Thymus (tissue), 11 donors: ENCODE data around the gene CEP41. TPM values are rescaled to one million over a fixed set of nuclear protein-coding genes. Genes with fewer than 3 reads are reported as not detected.
A peak's percentile ranks its signal among the peaks of the same experiment; 100 is the strongest.

Source experiments
- DNase-seq, 9 donors: peaks; one replicate each; pipeline ENCODE4 v3.0.0-alpha.2; 2013; ENCODE audit warnings: low spot score in 9 of 9, low read depth in 6 of 9, missing footprints in 1 of 9
- H3K27ac ChIP-seq, 2 donors: one replicate each; pipeline ENCODE4 v1.5.1; 2013; ENCODE audit warnings: control low read depth in 1 of 2, low read depth in 1 of 2, low read length in 1 of 2, mild to moderate bottlenecking in 1 of 2, moderate library complexity in 1 of 2
- H3K27me3 ChIP-seq, 2 donors: one replicate each; pipeline ENCODE4 v1.5.1; 2013; ENCODE audit warnings: low read length in 1 of 2; ENCODE audit not compliant: control insufficient read depth in 2 of 2, insufficient read depth in 1 of 2
- H3K36me3 ChIP-seq, 2 donors: one replicate each; pipeline ENCODE4 v1.5.1; 2013; ENCODE audit warnings: low read length in 1 of 2, mild to moderate bottlenecking in 1 of 2, moderate library complexity in 1 of 2; ENCODE audit not compliant: control insufficient read depth in 2 of 2, insufficient read depth in 2 of 2
- H3K4me1 ChIP-seq, 2 donors: one replicate each; pipeline ENCODE4 v1.5.1; 2013; ENCODE audit warnings: low read length in 2 of 2; ENCODE audit not compliant: control insufficient read depth in 2 of 2, insufficient read depth in 2 of 2
- H3K4me3 ChIP-seq, 2 donors: one replicate each; pipeline ENCODE4 v1.5.1; 2013; ENCODE audit warnings: low read length in 2 of 2, control low read depth in 1 of 2, mild to moderate bottlenecking in 1 of 2
- H3K9me3 ChIP-seq, 2 donors: one replicate each; pipeline ENCODE4 v1.5.1; 2013; ENCODE audit warnings: low read length in 1 of 2, mild to moderate bottlenecking in 1 of 2; ENCODE audit not compliant: control insufficient read depth in 2 of 2, insufficient read depth in 1 of 2
- WGBS: extraction: QIAGEN DNeasy Blood & Tissue Kit; methylation state at CpG from one replicate; pipeline ENCODE4 v1.1.7; 2013; 5-methylcytosine and 5-hydroxymethylcytosine counted together
- polyA plus RNA-seq: library from polyadenylated mRNA; stranded (reverse); fragments of 200-250 nt; gene quantifications from one replicate; pipeline ENCODE4 v1.2.3, GENCODE V29; 2013
- total RNA-seq: library from RNA; stranded (reverse); fragments of 120-200 nt; gene quantifications from one replicate; pipeline ENCODE4 v1.2.4, GENCODE V29; 2013
- donor health status: healthy.

The CEP41 gene
- total and polyA plus RNA-seq, 2 donors: 11.2 to 15.7 TPM

DNA sequence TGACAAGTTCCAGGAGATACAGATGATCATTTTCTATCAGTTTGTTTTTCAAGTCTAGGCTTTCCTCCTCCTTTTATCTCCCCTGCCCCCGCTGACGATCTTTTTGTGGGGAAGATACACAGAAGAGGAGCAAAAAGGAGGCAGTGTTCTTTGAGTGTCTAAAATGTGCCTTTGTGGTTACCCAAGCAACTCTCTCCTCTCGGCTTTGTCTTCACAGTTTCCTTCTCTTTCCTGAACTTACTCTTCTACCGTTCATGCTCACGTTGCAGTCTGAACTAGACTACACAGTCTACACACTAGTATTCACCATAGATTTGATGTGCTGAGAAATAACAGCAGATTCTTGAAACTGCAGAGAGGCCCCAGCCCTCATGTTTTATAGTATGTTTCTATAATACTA is 23.6 kb downstream of the CEP41 start:
- peak overlapping the region; percentile 81 to 88 for H3K27ac ChIP-seq
- WGBS: 7% methylated on average over 5 of the region's 5 CpGs
- no peaks in the 10 kb centered on the region for H3K27me3 ChIP-seq
- H3K4me1 ChIP-seq: peaks cover 30 to 60% of the 10 kb centered on the region in 2 donors
- no peaks in the 10 kb centered on the region for H3K9me3 ChIP-seq
- H3K36me3 ChIP-seq: peaks cover 0 to 7% of the 10 kb centered on the region in 2 donors
- DNase-seq: peak in 6 of 9 donors; percentile 51 to 89 (median 71)
- H3K4me3 ChIP-seq: peak overlapping the region in 1 of 2 donors; percentile 20

DNA sequence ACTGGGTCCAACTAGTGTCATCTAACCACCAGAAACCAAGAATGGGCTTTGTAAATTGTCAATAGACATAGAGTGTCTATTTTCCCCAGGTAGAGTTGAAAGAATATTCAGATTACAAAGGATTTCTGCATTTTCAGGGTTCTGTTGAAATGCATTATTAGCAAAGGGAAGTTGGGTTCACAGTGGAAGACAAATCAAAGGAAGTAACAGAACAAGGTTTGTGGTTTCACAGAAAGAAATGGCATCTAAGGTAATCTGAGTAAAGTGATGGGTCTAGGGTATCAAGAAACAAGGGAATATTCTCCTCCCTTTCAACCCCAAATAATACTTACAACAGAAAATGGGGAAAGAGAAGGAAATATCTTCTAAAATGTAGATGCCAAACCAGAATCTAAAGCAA is 25.8 kb downstream of the CEP41 start:
- Histone ChIP-seq H3K27me3 (no peaks in the 10 kb centered on the region), H3K9me3 (no peaks in the 10 kb centered on the region), H3K36me3 (peaks cover 0 to 5% of the 10 kb centered on the region in 2 donors), H3K4me3 (no peak overlapping the region), H3K27ac (peak overlapping the region; percentile 65 to 83), H3K4me1 (peaks cover 30 to 52% of the 10 kb centered on the region in 2 donors)
- DNase-seq: peak in 1 of 9 donors; percentile 71

GRCh38 chr7:130413201-130413600 is 27.6 kb downstream of the CEP41 start:
- Histone ChIP-seq H3K4me1 (peaks cover 25 to 42% of the 10 kb centered on the region in 2 donors), H3K36me3 (peaks cover 0 to 7% of the 10 kb centered on the region in 2 donors)
- 98% methylated on average over 4 of the region's 4 CpGs for WGBS

DNA sequence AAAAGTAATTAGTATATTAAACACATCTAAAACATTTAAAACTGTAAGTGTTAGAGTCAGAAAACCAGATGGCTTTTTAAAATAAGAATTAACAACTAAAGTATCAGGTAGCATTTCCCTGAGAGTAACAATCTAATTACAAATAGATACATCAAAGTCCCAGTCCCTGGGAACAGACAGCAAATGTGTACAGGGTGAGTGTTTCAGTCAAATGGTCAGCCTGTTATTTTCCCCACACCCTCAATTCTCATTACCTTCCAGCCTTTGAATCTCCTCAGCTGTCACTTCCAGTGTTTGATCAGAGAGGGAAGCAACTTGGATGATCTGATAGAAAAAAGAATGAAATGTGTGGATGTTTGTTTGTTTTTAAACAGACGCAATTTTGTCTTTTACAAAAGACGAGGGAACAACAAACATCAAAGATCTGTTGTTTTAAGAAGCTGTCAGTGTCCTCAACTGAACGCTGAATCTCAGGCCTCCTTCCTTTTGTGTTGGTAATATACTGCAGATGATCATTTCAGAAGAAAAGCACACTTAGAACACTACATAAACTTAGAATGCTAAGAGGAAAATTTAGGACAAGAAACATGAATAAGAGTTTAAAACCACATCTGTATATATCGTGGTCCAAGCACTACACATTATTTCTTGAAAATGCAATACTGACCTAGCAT is 29.8 kb downstream of the CEP41 start:
- peaks cover 0 to 7% of the 10 kb centered on the region in 2 donors for H3K36me3 ChIP-seq
- 84% methylated on average over 4 of the region's 4 CpGs for WGBS

More at GRCh38 chr7:130413201-130413600, 27.6 kb downstream of the CEP41 start:
- H3K9me3 ChIP-seq: no peaks in the 10 kb centered on the region
- H3K27me3 ChIP-seq: no peaks in the 10 kb centered on the region
- H3K4me3 ChIP-seq: no peak overlapping the region
- no peak for DNase-seq
- H3K27ac ChIP-seq: no peak overlapping the region

DNA sequence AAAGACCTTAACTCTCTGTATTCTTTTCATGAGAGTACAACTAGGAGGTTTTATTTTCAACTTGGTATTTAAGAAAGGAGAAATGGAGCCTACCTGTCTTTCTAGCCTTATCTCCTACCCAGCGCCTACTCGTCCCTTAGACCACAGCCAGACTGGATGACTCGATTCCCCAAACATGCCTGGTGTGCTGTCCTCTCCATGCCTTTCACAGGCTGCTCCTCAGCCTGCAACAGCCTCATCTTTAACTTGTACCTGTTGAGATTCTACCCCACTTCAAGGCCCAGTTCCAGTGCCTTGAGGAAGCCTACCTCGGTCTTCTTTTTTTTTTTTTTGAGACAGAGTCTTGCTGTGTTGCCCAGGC is 31.1 kb downstream of the CEP41 start:
- H3K27ac ChIP-seq: no peak overlapping the region
- no peaks in the 10 kb centered on the region for H3K27me3 ChIP-seq
- DNase-seq: no peak
- WGBS: 96% methylated on average over 4 of the region's 4 CpGs
- no peaks in the 10 kb centered on the region for H3K9me3 ChIP-seq
- no peak overlapping the region for H3K4me3 ChIP-seq
- peaks cover 3 to 14% of the 10 kb centered on the region in 2 donors for H3K4me1 ChIP-seq
- H3K36me3 ChIP-seq: peaks cover 0 to 7% of the 10 kb centered on the region in 2 donors

More for the DNA sequence above, 29.8 kb downstream of the CEP41 start:
- Histone ChIP-seq H3K27me3 (no peaks in the 10 kb centered on the region), H3K27ac (peak overlapping the region in 1 of 2 donors; percentile 1), H3K9me3 (no peaks in the 10 kb centered on the region), H3K4me3 (no peak overlapping the region), H3K4me1 (peaks cover 9 to 23% of the 10 kb centered on the region in 2 donors)
- no peak for DNase-seq

DNA sequence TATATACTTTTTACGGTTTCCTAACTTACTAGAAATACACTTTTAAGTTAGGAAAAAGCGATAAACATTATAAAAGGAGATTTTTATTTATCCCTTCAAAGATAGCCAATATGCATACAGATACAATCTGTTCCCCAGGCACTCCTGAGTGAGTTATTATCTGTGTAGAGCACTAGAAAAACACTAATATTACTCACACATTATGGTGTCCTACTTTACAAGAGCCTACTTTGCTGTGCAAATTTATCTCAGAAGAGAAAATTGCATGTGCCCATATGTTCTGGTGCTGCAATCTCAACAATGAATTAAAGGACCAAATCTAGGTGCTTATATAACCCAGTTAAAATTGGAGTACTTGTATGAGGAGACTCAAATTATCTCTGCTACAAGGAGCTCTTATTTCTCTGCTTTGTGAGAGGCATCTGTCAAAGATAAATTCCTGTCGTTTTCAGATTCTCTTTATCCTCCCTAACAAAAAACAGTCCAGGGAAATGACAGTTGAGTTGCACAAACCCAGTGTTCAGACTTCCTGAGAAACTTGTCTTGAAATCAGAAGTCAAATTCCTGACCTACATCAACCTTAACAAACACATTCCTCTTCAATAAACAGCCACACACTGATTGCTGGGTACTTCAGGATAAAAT is 31.6 kb downstream of the CEP41 start:
- Histone ChIP-seq H3K27me3 (no peaks in the 10 kb centered on the region), H3K9me3 (no peaks in the 10 kb centered on the region), H3K36me3 (peaks cover 0 to 7% of the 10 kb centered on the region in 2 donors), H3K27ac (no peak overlapping the region), H3K4me3 (no peak overlapping the region), H3K4me1 (peaks cover 0 to 9% of the 10 kb centered on the region in 2 donors)
- no peak for DNase-seq
- WGBS: 75% methylated on average over 3 of the region's 3 CpGs

GRCh38 chr7:130405003-130405402 is 35.8 kb downstream of the CEP41 start:
- H3K27ac ChIP-seq: no peak overlapping the region

DNA sequence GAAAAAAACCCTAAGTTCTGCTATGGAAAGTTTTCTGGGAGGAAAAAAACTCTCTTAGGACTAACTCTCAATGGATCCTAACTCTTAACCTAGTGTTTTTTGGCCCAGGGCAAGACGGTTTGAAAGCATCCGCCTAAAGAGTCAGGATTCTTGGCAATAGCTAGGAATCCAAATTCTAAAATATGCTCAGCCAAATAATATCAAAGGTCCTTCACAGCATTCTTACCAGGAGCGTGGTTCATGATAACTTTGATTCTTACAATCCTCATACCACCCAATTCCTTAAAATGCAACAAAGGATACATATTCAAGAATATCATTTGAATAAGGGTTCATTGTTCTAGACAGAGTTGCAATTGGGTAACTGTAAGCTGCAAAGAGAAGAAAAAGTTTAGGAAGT is 39.2 kb downstream of the CEP41 start:
- no peak overlapping the region for H3K27ac ChIP-seq
- H3K27me3 ChIP-seq: no peaks in the 10 kb centered on the region
- 98% methylated on average over 3 of the region's 3 CpGs for WGBS
- peaks cover 7 to 51% of the 10 kb centered on the region in 2 donors for H3K36me3 ChIP-seq
- H3K9me3 ChIP-seq: no peaks in the 10 kb centered on the region
- DNase-seq: no peak
- H3K4me1 ChIP-seq: peaks cover 0 to 13% of the 10 kb centered on the region in 2 donors
- no peak overlapping the region for H3K4me3 ChIP-seq

More at GRCh38 chr7:130405003-130405402, 35.8 kb downstream of the CEP41 start:
- no peaks in the 10 kb centered on the region for H3K9me3 ChIP-seq
- no peak for DNase-seq
- no peaks in the 10 kb centered on the region for H3K27me3 ChIP-seq
- H3K4me1 ChIP-seq: no peaks in the 10 kb centered on the region
- no peak overlapping the region for H3K4me3 ChIP-seq
- WGBS: 99% methylated on average over 2 of the region's 2 CpGs
- peaks cover 0 to 38% of the 10 kb centered on the region in 2 donors for H3K36me3 ChIP-seq

GRCh38 chr7:130401101-130401500 is 39.7 kb downstream of the CEP41 start:
- no peak overlapping the region for H3K27ac ChIP-seq
- no peak overlapping the region for H3K4me3 ChIP-seq
- H3K9me3 ChIP-seq: no peaks in the 10 kb centered on the region
- DNase-seq: no peak
- H3K27me3 ChIP-seq: no peaks in the 10 kb centered on the region
- H3K36me3 ChIP-seq: peaks cover 7 to 51% of the 10 kb centered on the region in 2 donors
- WGBS: 96% methylated on average over 1 of the region's 1 CpG
- H3K4me1 ChIP-seq: peaks cover 0 to 13% of the 10 kb centered on the region in 2 donors
